ENCODE measurements around the gene ZBTB42. TPM values are rescaled to one million over a fixed set of nuclear protein-coding genes. Genes with fewer than 3 reads are reported as not detected.

Gene ZBTB42
- total RNA-seq, 1 donor from 2014 or later = 6.0 TPM

DNA sequence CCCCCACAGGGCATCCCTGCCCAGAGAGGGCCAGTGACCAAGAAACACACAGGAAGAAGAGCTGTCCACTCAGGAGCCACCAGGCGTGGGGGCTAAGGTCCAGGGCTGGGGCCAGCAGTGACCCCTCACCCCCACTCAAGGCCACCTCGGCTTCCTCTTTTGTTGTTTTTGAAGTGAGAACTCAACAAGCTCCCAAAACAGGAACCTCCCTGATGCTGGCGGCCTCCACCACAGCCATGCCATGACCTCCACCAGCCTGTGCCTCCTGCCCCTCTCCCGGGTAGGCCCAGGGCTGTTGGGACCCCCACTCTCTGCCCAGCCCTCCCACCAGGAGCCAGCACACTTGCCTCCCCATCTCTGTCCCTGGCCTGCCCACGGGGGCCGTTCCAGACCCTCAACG lies 13.2 kb upstream of the ZBTB42 start:
- Mint-ChIP-seq H3K27ac (ENCODE audit: unreplicated experiment) (no peak overlapping the region), H3K4me1 (ENCODE audit: low read depth, unreplicated experiment) (peaks cover 20% of the 10 kb centered on the region), H3K36me3 (ENCODE audit: unreplicated experiment) (no peaks in the 10 kb centered on the region), H3K9me3 (ENCODE audit: unreplicated experiment) (no peaks in the 10 kb centered on the region), H3K27me3 (ENCODE audit: unreplicated experiment) (peaks cover 1% of the 10 kb centered on the region), H3K4me3 (ENCODE audit: unreplicated experiment) (no peak overlapping the region)
- TF ChIP-seq, protein P1, sequence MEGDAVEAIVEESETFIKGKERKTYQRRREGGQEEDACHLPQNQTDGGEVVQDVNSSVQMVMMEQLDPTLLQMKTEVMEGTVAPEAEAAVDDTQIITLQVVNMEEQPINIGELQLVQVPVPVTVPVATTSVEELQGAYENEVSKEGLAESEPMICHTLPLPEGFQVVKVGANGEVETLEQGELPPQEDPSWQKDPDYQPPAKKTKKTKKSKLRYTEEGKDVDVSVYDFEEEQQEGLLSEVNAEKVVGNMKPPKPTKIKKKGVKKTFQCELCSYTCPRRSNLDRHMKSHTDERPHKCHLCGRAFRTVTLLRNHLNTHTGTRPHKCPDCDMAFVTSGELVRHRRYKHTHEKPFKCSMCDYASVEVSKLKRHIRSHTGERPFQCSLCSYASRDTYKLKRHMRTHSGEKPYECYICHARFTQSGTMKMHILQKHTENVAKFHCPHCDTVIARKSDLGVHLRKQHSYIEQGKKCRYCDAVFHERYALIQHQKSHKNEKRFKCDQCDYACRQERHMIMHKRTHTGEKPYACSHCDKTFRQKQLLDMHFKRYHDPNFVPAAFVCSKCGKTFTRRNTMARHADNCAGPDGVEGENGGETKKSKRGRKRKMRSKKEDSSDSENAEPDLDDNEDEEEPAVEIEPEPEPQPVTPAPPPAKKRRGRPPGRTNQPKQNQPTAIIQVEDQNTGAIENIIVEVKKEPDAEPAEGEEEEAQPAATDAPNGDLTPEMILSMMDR (IDR thresholded peaks at IDR 0.05; ENCODE audit: partially characterized antibody, unreplicated experiment) = no peak
- DNase-seq = no peak

DNA sequence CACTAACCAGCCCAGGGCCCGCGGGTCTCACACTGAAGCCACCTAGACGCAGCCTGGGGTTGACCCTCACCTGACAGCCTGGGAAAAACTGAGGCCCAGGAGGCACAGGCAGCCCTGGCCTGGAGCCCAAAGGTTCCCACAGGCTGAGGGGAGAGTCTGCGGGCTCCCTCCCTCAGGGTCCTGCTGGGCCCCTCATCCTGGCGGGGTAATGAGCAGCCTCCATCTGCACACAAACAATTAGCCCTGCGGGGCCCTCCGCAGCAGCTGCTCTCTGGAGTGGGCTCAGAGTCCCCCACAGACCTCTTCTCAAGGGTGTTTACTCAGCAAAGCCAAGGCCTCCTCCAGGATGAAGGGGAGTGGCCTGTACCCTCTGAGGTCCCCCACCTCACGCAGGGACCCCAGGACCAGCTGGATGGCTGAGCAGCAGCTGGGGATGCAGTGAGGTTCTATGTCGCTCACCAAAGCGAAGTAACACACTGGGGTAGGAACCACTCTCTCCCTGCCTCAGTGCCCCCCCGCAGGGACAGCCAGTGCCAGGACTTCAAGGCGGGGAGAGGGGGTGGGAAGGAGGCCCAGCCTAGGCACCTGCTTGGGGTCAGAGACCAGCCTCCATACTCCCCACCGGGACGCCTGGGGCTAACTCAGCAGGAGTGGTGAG lies 12.6 kb upstream of the ZBTB42 start:
- peaks cover 5% of the 10 kb centered on the region for H3K27me3 Mint-ChIP-seq (ENCODE audit: unreplicated experiment)
- no peak overlapping the region for H3K27ac Mint-ChIP-seq (ENCODE audit: unreplicated experiment)
- H3K4me3 Mint-ChIP-seq (ENCODE audit: unreplicated experiment) = peak overlapping the region; percentile 25
- peaks cover 22% of the 10 kb centered on the region for H3K4me1 Mint-ChIP-seq (ENCODE audit: low read depth, unreplicated experiment)
- H3K9me3 Mint-ChIP-seq (ENCODE audit: unreplicated experiment) = peaks cover 4% of the 10 kb centered on the region
- DNase-seq = peak; percentile 28
- TF ChIP-seq, protein P1 (IDR thresholded peaks at IDR 0.05; ENCODE audit: partially characterized antibody, unreplicated experiment) = no peak
- H3K36me3 Mint-ChIP-seq (ENCODE audit: unreplicated experiment) = no peaks in the 10 kb centered on the region

GRCh38 chr14:104788873-104789663 lies 11.8 kb upstream of the ZBTB42 start:
- Mint-ChIP-seq H3K4me3 (ENCODE audit: unreplicated experiment) (peak overlapping the region; percentile 55), H3K27me3 (ENCODE audit: unreplicated experiment) (peaks cover 11% of the 10 kb centered on the region), H3K9me3 (ENCODE audit: unreplicated experiment) (peaks cover 6% of the 10 kb centered on the region), H3K27ac (ENCODE audit: unreplicated experiment) (peak overlapping the region; percentile 86), H3K4me1 (ENCODE audit: low read depth, unreplicated experiment) (peaks cover 28% of the 10 kb centered on the region), H3K36me3 (ENCODE audit: unreplicated experiment) (no peaks in the 10 kb centered on the region)
- peak; percentile 17 for DNase-seq
- TF ChIP-seq, protein P1 (IDR thresholded peaks at IDR 0.05; ENCODE audit: partially characterized antibody, unreplicated experiment) = no peak

DNA sequence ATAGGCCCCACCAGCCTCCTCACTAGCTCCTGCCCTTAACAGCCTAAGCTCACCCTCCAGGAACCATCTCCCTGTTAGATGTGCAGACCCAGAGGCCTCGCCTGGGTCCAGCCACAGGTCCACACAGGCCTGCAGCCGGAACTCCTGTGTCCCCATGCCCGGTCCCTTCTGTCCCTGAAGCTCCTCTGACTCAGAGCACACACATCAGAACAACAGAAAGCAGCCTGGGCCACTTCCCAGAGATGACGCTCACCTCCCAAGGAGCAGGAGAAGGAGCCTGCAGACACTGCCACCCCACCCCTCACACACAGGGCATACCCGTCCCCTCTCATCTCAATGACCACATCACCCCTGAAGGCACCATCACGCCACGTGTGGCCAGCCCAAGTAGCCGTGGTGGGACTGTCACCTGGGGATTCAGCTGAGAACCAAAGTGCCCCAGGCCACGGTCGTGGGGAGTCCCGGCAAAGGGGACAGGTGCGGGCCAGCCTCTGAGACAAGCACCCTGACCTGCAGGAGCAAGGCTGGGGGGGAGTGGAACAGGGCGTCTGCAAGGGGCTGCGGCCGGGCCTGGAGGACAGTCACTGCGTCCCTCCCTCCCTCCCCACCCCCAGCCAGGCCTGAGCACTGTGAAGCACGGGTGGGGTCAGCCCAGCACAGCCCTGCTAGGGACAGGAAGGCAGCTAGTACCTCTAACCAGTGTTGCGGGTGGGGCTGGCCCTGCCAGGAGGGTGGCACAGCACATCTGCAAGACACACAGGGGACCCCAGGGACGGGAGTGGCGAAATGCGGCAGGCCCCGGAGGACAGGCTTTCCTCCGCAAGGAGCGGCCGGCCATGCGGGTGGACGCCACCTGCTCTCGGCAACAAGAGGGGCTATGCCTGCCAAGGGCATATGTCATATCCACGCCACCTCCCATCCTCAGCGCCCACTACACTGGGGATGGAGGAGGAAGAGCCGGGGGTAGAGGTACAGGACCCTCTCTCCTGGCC lies 10.9 kb upstream of the ZBTB42 start:
- no peaks in the 10 kb centered on the region for H3K36me3 Mint-ChIP-seq (ENCODE audit: unreplicated experiment)
- peaks cover 11% of the 10 kb centered on the region for H3K9me3 Mint-ChIP-seq (ENCODE audit: unreplicated experiment)
- H3K27me3 Mint-ChIP-seq (ENCODE audit: unreplicated experiment) = peaks cover 16% of the 10 kb centered on the region
- peak; percentile 29 for DNase-seq
- peak overlapping the region; percentile 55 for H3K4me3 Mint-ChIP-seq (ENCODE audit: unreplicated experiment)
- TF ChIP-seq, protein P1 (IDR thresholded peaks at IDR 0.05; ENCODE audit: partially characterized antibody, unreplicated experiment) = no peak
- peaks cover 28% of the 10 kb centered on the region for H3K4me1 Mint-ChIP-seq (ENCODE audit: low read depth, unreplicated experiment)
- H3K27ac Mint-ChIP-seq (ENCODE audit: unreplicated experiment) = peak overlapping the region; percentile 86

Measured in glutamatergic neuron (in vitro differentiated cells).